ENCODE results near the gene UPK3BL1.
"Not testable (repeated sequence)": the region's sequence is repeated elsewhere in the genome, so short reads cannot be mapped to it uniquely, and the experiment has no call there.

GRCh38 chr7:102682560-102682959 lies 40.0 kb upstream of the UPK3BL1 start:
- not testable (repeated sequence) for TF ChIP-seq POLR2A (IDR thresholded peaks at IDR 0.05; ENCODE audit: low read length); GATA1 (IDR thresholded peaks at IDR 0.05; ENCODE audit: low read depth, low read length)

All from erythroblast (primary cell).